HG03045 (cell line): Measurements from ENCODE around the gene FOXS1.

Experiments
- ATAC-seq: cut with Tn5 transposase; IDR thresholded peaks from one replicate; pipeline ENCODE4 v1.9.1; 2021; ENCODE audit warnings: mild to moderate bottlenecking, moderate library complexity; ENCODE audit not compliant: unreplicated experiment

FOXS1 gene

DNA sequence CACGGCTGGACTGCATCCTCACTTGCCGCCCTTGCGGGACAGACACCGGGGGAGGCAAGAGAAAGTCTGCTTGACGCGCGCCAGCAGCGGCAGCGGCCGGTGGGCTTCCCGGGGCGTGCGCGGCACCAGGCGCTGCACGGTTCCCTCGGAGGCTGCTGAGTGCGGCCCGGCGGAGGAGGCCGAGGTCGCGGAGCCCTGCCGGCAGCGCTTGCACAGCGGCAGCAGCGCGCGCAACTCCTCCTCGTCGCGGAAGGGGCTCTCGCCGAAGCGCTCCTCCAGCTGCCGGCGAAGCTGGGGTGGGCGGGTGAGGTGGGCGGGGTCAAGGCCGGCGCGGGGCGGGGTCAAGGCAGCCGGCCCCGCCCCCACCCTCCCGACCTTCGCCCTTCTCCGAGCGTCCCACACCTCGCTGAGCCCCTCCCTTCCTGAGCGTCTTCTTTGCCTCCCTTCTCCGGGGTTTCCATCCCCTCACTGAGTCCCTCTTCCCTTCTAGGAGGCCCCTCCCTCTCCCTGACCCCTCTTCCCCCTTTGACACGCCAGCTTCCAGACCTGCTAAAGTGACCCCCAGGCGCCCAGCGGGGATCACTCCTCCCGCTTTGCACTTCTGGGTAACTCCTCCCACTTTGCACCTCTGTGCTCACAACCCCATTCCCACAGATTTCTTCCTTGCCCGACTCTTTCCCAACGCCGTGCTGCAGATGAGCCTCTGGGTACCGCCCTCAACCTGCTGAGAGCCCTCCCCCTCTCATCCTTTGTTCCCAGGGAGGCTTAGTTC lies 16.2 kb upstream of the FOXS1 start:
- no peak for ATAC-seq

- ATAC-seq = no peak
Measured at GRCh38 chr20:31861135-31861384, 15.7 kb upstream of the FOXS1 start.

DNA sequence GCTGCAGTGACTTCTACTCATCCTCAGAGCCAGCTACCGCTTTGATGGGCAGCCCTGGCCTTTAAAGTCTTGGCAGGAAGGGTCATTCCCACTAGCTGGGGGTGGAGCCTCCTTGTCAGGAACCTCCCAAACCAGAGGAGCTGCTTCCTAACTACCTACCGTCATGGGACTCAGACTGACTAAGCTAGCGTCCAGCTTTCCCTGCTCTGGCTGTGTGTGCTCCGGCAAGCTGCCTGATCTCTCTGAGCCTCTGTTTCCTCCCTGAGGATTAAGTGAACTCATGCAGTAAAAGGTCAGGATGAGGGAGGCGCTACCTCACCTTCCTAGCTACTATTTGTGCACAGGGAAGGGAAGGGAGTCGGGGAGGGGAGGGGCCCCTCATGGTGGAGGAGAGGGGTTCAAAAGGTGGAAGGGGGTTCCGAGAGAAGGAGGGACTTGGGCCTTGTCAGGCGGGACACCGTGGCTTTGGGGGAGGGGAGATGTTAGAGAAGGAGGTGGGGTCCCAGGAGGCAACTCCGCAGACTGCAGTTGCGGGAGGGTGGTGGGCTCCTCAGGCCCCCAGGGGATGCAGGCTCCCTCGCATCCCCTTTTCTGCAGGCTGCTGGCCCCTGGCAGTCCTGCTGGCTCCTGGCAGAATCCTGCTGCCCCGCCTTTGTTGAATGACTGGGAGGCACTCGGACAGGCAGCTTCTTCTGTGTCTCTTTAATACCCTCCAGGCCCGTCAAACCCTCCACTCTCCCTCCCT lies 15.2 kb upstream of the FOXS1 start:
- no peak for ATAC-seq

DNA sequence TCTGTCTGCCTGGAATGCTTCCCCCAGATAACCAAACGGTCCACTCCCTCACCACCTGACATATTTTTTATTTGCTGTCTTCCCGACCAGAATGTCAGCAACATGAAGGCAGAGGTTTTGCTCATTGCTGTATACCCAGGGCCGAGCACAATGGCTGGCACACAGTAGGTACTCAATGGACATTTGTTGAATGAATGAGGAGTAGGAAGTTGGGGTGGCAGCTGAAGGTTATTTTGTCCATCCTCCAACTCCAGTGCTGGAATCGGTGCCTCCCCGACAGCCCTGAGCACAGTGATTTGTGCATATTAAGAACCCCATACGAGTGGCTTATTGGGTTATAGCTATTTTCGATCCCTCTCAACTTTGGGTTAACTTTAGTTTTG lies 14.6 kb upstream of the FOXS1 start:
- no peak for ATAC-seq

DNA sequence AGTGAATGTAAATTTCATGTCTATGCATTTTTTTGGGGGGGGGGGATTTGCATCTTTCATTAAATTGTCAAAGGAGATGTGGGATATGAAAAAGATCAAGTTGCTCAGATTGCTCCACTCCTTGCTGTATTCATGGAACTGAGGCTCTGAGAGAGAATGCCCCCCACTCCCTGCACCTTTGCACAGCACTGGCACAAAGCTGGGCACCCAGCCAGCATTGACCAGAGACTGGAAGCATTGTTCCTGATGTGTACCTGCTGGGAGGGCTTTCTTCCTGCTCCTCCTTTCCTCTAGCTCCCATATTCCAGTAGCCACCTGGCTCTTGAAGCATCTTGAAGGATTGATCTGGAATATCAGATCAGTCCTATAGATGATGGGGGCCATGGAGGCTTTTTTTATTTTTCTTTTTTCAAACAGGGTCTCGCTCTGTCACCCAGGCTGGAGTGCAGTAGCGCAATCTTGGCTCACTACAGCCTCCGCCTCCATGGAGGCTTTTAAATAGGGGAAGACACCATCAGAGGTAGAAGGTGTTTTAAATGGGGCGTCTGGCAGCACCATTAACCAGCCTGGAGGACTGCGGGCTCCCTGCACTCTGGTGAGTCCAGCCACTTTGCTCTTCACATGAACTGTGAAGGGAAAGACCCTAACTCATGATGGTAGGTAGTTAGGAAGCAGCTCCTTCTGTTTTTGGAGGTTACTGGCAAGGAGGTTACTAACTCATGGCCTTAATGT lies 14.0 kb upstream of the FOXS1 start:
- no peak for ATAC-seq

- no peak for ATAC-seq
Measured at GRCh38 chr20:31858760-31859083, 13.3 kb upstream of the FOXS1 start.

- ATAC-seq = no peak
Measured at GRCh38 chr20:31857861-31858759, 12.7 kb upstream of the FOXS1 start.

DNA sequence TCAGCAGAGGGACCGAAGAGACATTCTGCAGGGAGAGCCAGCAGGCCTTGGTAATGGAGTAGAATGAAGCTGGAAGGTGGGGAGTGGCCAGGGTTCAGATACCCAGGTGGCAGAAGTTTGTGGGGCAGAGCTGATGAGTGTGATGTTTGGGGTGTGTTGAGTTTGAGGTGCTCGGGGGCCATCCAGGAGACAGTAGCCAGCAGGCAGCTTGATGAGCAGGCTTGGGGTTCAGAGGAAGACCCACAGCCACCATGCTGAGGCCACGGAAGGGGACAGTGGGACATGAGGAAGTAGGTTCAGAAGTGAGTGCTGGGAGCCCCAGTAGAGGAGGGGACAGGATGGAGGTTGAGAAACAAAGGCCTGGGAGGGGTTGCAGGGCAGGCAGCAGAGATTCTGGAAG lies 11.1 kb upstream of the FOXS1 start:
- ATAC-seq = no peak

- ATAC-seq = no peak
Measured at GRCh38 chr20:31853481-31853880, 8.1 kb upstream of the FOXS1 start.

DNA sequence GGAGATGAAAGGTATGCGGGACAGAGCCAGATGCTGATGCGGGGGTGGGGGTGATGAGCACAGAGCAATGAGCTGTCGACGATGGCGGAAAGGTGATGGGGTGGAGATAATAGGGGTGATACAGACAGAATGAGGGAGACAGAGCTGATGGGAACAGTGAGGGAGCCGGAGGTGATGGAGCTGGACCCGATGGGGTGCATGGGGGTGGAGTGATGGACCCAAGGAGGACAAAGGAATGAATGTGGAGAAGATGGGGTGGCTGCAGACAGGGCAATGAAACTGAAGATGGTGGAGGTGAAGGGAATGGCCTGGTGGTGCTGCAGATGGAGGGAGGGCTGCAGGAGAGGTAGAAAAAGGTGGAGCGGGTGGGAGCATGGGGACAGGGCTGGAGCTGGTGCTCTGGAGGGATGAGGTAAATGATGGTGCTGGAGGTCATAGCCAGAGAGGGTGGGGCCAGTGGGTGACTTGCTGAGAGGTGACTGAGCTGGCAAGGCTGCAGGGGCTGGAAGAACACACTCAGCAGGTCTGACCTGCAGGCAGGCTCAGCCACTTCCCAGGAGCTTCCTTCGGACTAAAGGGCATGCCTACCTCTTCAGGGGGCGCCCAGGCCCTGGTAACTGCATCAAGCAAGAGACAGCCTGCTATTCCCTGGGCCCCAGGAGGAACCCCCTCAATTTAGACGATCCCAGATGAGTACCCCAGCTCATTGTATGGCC lies 6.0 kb upstream of the FOXS1 start:
- ATAC-seq = no peak

DNA sequence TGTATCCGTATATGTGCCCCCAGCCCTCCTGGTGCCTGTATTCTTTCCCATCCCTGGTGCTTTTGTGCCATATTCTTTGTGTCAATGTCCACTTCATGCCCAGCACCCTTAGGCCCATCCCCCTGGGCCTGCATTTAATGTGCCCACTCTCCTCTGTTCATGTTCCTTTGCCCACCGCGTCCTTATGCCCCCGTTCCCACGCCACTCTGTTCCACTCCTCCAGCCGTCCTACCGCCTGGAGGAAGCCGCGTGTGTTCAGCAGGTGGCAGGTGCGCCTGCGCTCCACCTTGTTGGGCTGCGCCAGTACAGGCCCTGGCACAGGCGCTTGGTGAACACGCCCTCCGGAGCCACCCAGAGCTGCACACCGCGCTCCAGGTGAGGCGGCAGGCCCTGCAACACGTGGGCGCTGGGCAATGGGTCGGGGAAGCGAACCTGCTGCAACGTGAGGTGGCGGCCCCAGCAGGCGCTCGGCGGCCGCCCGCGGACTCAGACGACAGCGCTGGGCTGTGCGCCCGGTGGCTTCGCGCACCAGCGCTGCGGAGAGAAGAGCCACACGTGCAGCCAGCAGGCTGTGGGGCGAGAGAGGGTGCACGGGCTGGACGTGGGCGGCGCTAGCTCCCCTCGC lies 4.0 kb upstream of the FOXS1 start:
- ATAC-seq = no peak

GRCh38 chr20:31848088-31848999 lies 2.9 kb upstream of the FOXS1 start:
- no peak for ATAC-seq

DNA sequence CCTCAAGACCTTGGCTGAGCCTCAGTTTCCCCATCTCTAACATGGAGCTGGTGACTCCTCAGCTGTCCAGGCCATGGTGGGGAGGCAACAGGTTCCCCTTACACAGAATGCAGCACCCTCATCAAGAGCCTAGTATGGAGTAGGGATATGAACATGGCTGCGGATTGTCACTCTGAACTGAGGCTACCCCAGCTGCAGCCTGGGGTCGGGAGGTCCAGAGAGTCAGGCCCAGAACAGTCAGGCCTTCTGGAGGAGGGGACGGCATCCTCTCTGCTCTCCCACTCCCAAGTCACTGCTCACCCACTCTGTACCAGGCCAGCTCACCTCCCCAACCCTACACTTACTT lies 1.4 kb upstream of the FOXS1 start:
- no peak for ATAC-seq

DNA sequence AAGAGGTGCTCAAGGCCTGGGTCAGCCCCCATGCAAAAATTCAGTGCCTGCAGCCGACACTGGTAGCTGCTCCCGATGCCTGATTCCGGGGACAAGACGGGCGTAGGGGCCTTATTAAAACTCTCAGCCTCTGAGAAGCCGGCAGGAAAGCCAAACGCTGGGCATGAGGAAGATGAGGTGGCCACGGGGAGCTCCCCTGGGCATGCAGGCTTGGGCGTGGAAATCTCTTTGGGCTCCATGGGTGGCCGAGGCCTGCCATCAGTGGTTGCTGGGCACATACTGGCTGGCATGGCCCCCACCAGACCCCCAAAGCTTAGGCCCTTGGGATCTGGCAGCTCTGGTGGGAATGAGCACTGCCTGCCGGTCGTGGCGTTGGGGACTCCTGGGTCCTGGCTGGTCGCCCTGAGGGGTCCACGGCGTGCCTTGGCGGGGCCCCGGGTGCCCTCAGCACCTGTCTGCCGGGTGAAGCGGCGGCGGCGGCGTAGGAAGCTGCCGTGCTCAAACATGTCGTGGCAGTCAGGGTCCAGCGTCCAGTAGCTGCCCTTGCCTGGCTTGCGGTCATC lies 586 bp downstream of the FOXS1 start:
- no peak for ATAC-seq

GRCh38 chr20:31843881-31844280 lies 1.5 kb downstream of the FOXS1 start:
- ATAC-seq = no peak

GRCh38 chr20:31843288-31843687 lies 2.1 kb downstream of the FOXS1 start:
- no peak for ATAC-seq

- ATAC-seq = no peak
Measured at GRCh38 chr20:31842471-31843157, 2.8 kb downstream of the FOXS1 start.

- ATAC-seq = no peak
Measured at GRCh38 chr20:31841928-31842327, 3.5 kb downstream of the FOXS1 start.
